ENCODE measurements around the gene GCN1. TPM values are rescaled to one million over a fixed set of nuclear protein-coding genes. Genes with fewer than 3 reads are reported as not detected.

The GCN1 gene
- total RNA-seq, 6 experiments from 2014 or later, result 29.9 to 62.8 (median 39.4) TPM

- H3K36me3 ChIP-seq, result peaks cover 5 to 99% (median 57%) of the 10 kb centered on the region in 4 donors
- DNase-seq, result peak in 1 of 3 donors; percentile 30
Observed at GRCh38 chr12:120140603-120141002, 53.9 kb downstream of the GCN1 start.

GRCh38 chr12:120139958-120140357, 54.6 kb downstream of the GCN1 start:
- WGBS (ENCODE audit: insufficient coverage, low coverage, low lambda C conversion rate, missing lambda C conversion rate), result 84% methylated on average over 4 of the region's 5 CpGs
- Histone ChIP-seq H3K27me3 (no peaks in the 10 kb centered on the region), H3K4me1 (no peaks in the 10 kb centered on the region), H3K9me3 (no peaks in the 10 kb centered on the region), H3K36me3 (peaks cover 5 to 100% (median 59%) of the 10 kb centered on the region in 4 donors), H3K27ac (no peak overlapping the region), H3K4me3 (no peak overlapping the region)
- TF ChIP-seq CTCF (IDR thresholded peaks at IDR 0.05), result no peak
- TF ChIP-seq POLR2A (IDR thresholded peaks at IDR 0.05), result no peak
- DNase-seq, result no peak
- intact Hi-C loops (cut with DNase I), result no loop called here
- no peak for ATAC-seq

More at GRCh38 chr12:120140603-120141002, 53.9 kb downstream of the GCN1 start:
- H3K27ac ChIP-seq, result no peak overlapping the region
- no CpG with 5 or more reads among the region's 9 CpGs for WGBS (ENCODE audit: insufficient coverage, low coverage, low lambda C conversion rate, missing lambda C conversion rate)
- no peaks in the 10 kb centered on the region for H3K4me1 ChIP-seq
- no peak overlapping the region for H3K4me3 ChIP-seq
- no peaks in the 10 kb centered on the region for H3K9me3 ChIP-seq
- no peak for ATAC-seq
- TF ChIP-seq POLR2A (IDR thresholded peaks at IDR 0.05) (no peak), CTCF (IDR thresholded peaks at IDR 0.05) (no peak)
- intact Hi-C loops (cut with DNase I), result no loop called here
- no peaks in the 10 kb centered on the region for H3K27me3 ChIP-seq

- Histone ChIP-seq H3K36me3 (peaks cover 5 to 100% (median 65%) of the 10 kb centered on the region in 4 donors), H3K4me3 (no peak overlapping the region), H3K9me3 (no peaks in the 10 kb centered on the region), H3K27me3 (no peaks in the 10 kb centered on the region), H3K27ac (no peak overlapping the region), H3K4me1 (no peaks in the 10 kb centered on the region)
- intact Hi-C loops (cut with DNase I), result no loop called here
- DNase-seq, result peak in 1 of 3 donors; percentile 16
- no peak for ATAC-seq
- 96% methylated on average over 4 of the region's 9 CpGs for WGBS (ENCODE audit: insufficient coverage, low coverage, low lambda C conversion rate, missing lambda C conversion rate)
- no peak for TF ChIP-seq POLR2A (IDR thresholded peaks at IDR 0.05)
- TF ChIP-seq CTCF (IDR thresholded peaks at IDR 0.05), result no peak
Observed at GRCh38 chr12:120138366-120138765, 56.1 kb downstream of the GCN1 start.

GRCh38 chr12:120137833-120138232, 56.7 kb downstream of the GCN1 start:
- no peak for TF ChIP-seq CTCF (IDR thresholded peaks at IDR 0.05)
- TF ChIP-seq POLR2A (IDR thresholded peaks at IDR 0.05), result no peak
- intact Hi-C loops (cut with DNase I), result no loop called here

More at GRCh38 chr12:120137833-120138232, 56.7 kb downstream of the GCN1 start:
- Histone ChIP-seq H3K4me3 (no peak overlapping the region), H3K27me3 (no peaks in the 10 kb centered on the region), H3K4me1 (no peaks in the 10 kb centered on the region), H3K9me3 (no peaks in the 10 kb centered on the region), H3K27ac (no peak overlapping the region), H3K36me3 (peaks cover 5 to 100% (median 67%) of the 10 kb centered on the region in 4 donors)
- no CpG with 5 or more reads among the region's 11 CpGs for WGBS (ENCODE audit: insufficient coverage, low coverage, low lambda C conversion rate, missing lambda C conversion rate)
- no peak for DNase-seq
- ATAC-seq, result no peak
